Testis (tissue), 3 donors: Measurements from ENCODE around the gene JAKMIP2. TPM values are rescaled to one million over a fixed set of nuclear protein-coding genes. Genes with fewer than 3 reads are reported as not detected.
"Not testable (repeated sequence)": the region's sequence is repeated elsewhere in the genome, so short reads cannot be mapped to it uniquely, and the experiment has no call there.

ENCODE experiments used
- DNase-seq: peaks from one replicate; pipeline ENCODE4 v3.0.0-alpha.2; 2019
- H3K27ac ChIP-seq, 2 donors: fragments of 200-600 bp; sonication (generic); one replicate each; pipeline ENCODE4 v1.5.1; 2019
- H3K27me3 ChIP-seq: fragments of 200-600 bp; sonication (generic); one replicate; pipeline ENCODE4 v1.5.1; 2019
- H3K36me3 ChIP-seq: fragments of 200-600 bp; sonication (generic); one replicate; pipeline ENCODE4 v1.5.1; 2017; ENCODE audit warnings: low read depth; ENCODE audit errors: missing control alignments
- H3K4me1 ChIP-seq: fragments of 200-600 bp; sonication (generic); one replicate; pipeline ENCODE4 v1.5.1; 2019
- H3K4me3 ChIP-seq, 2 donors: fragments of 200-600 bp; sonication (generic); one replicate each; pipeline ENCODE4 v1.5.1; 2017 to 2019
- H3K9me3 ChIP-seq: fragments of 200-600 bp; sonication (generic); one replicate; pipeline ENCODE4 v1.5.1; 2017
- POLR2A ChIP-seq: fragments of 450-650 bp; IDR thresholded peaks from one replicate; pipeline ENCODE4 v1.6.1; 2017; ENCODE audit warnings: antibody characterized with exemption, mild to moderate bottlenecking, moderate library complexity
- WGBS, 2 donors: methylation state at CpG; one replicate each; pipeline ENCODE4 v1.1.5; 2018; 5-methylcytosine and 5-hydroxymethylcytosine counted together
- intact Hi-C: fragments of 100-400 bp; cut with DNase I; formaldehyde crosslinking; loops from one replicate; pipeline ENCODE4 v1.15.1; 2023; ENCODE audit warnings: low total_unique reads
- polyA plus RNA-seq: library from polyadenylated mRNA; stranded (reverse); fragments of 350-450 nt; fragmentation: Illumina TruSeq; extraction: RNeasy Lipid Tissue Mini Kit (QIAGEN cat#74804); gene quantifications from one replicate; pipeline ENCODE4 v1.2.3, GENCODE V29; 2014; ENCODE audit warnings: low read depth, low replicate concordance; ENCODE audit not compliant: insufficient read depth
- total RNA-seq, 2 donors: library from RNA; depleted of rRNA; stranded (reverse); fragments of >200 nt; gene quantifications; one replicate each; pipeline ENCODE4 v1.2.3, GENCODE V29; 2016
- TF ChIP-seq, protein P1 (sequence below), 3 experiments: fragments of 450-650 bp in 2 of 3; fragments of 200-600 bp in 1 of 3; sonication (generic) in 1 of 3; IDR thresholded peaks; one replicate each; pipeline ENCODE4 v1.5.1; 2016 to 2019; ENCODE audit warnings: antibody characterized with exemption in 3 of 3, mild to moderate bottlenecking in 2 of 3, moderate library complexity in 1 of 3

Gene JAKMIP2
- total and polyA plus RNA-seq, 3 donors from 2014 or later = 1.7 to 7.7 (median 3.4) TPM

DNA sequence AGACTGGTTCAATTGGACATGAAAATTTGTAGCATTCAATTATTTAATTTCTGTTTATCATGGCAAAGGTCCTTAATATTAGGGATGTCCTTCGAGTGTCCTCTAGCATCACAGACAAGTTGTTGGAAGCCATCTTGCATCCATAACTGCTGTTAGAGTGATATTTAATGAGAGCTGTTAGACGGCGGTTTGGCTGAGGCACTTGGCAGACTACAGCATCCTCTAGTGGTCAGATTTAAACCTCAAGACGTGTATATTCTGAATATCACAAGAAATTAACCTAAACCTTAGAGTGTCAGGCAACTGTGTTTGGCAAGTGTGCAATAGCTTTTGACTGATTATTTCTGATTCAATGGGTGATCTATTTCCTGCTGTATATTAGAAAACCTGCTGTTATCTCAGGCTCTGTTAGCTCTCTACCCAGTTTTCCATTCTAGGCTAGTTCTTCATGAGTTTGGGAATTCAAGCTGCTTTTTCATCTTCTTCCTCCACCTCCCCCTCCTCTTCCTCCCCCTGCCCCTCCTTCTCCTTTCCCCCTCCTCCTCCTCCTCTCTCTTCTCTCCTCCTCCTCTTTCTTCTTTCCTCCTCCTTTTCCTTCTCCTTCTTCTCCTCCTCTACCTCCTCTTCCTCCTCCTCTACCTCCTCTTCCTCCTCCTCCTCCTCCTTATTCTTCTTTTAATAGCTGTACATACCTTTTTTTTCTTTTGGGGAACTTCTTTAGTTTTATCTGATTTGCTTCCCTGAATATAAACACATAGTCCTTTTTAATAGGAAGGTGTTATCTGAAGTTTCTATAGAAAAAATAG, 40.4 kb upstream of the JAKMIP2 start:
- WGBS, 2 donors = 12 to 14% methylated on average over 4 of the region's 4 CpGs
- Histone ChIP-seq H3K36me3 (no peaks in the 10 kb centered on the region), H3K4me1 (no peaks in the 10 kb centered on the region), H3K27ac (no peak overlapping the region), H3K9me3 (no peaks in the 10 kb centered on the region), H3K4me3 (no peak overlapping the region), H3K27me3 (no peaks in the 10 kb centered on the region)
- intact Hi-C loops = loop anchor here (5.0 kb wide), 1 partner anchor 196 kb away; no protein-coding TSS in a partner anchor
- peak; percentile 76 for DNase-seq
- TF ChIP-seq POLR2A = no peak
- TF ChIP-seq, protein P1, sequence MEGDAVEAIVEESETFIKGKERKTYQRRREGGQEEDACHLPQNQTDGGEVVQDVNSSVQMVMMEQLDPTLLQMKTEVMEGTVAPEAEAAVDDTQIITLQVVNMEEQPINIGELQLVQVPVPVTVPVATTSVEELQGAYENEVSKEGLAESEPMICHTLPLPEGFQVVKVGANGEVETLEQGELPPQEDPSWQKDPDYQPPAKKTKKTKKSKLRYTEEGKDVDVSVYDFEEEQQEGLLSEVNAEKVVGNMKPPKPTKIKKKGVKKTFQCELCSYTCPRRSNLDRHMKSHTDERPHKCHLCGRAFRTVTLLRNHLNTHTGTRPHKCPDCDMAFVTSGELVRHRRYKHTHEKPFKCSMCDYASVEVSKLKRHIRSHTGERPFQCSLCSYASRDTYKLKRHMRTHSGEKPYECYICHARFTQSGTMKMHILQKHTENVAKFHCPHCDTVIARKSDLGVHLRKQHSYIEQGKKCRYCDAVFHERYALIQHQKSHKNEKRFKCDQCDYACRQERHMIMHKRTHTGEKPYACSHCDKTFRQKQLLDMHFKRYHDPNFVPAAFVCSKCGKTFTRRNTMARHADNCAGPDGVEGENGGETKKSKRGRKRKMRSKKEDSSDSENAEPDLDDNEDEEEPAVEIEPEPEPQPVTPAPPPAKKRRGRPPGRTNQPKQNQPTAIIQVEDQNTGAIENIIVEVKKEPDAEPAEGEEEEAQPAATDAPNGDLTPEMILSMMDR (IDR thresholded peaks at IDR 0.05) = peak; percentile 82 to 95 (median 88)

DNA sequence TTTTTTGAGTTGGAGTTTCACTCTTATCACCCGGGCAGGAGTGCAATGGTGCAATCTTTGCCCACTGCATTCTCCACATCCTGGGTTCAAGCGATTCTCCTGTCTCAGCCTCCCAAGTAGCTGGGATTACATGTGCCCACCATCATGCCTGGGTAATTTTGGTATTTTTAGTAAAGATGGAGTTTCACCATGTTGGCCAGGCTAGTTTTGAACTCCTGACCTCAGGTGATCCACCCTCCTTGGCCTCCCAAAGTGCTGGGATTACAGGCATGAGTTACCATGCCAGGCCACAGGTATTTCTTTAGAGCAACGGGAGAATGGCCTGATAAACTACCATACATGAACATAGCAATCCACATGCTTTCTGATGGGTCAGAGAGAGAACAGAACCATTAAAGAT, 39.7 kb upstream of the JAKMIP2 start:
- not testable (repeated sequence) for H3K27ac ChIP-seq, H3K36me3 ChIP-seq, H3K4me3 ChIP-seq, H3K4me1 ChIP-seq, H3K9me3 ChIP-seq, DNase-seq, H3K27me3 ChIP-seq
- WGBS, 2 donors = 93% methylated on average over 3 of the region's 3 CpGs
- intact Hi-C loops = loop anchor here (5.0 kb wide), 1 partner anchor 195 kb away; no protein-coding TSS in a partner anchor

DNA sequence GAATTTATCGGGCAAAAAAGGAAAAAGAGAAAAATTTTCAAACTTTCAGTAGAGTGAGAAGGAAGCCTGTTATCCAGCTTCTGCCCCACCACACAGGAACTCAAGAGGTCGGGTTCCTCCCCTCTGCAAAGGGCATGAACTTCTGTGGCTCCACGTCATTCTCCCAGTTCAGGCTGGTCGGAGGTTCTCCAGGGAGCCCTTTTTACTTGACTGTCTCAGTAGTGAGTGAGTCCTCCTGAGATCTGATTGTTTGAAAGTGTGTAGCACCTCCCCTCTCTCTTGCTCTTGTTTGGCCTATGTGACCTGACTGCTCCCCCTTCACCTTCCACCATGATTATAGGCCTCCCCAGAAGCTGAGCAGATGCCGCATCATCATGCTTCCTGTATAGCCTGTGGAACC, 39.2 kb upstream of the JAKMIP2 start:
- Histone ChIP-seq H3K36me3 (no peaks in the 10 kb centered on the region), H3K4me1 (no peaks in the 10 kb centered on the region), H3K9me3 (no peaks in the 10 kb centered on the region), H3K27me3 (no peaks in the 10 kb centered on the region), H3K27ac (no peak overlapping the region), H3K4me3 (no peak overlapping the region)
- intact Hi-C loops = loop anchor here (5.0 kb wide), 1 partner anchor 194 kb away; no protein-coding TSS in a partner anchor
- WGBS, 2 donors = 83 to 91% methylated on average over 5 of the region's 5 CpGs
- DNase-seq = no peak
- TF ChIP-seq, protein P1 (IDR thresholded peaks at IDR 0.05) = no peak
- TF ChIP-seq POLR2A = no peak

DNA sequence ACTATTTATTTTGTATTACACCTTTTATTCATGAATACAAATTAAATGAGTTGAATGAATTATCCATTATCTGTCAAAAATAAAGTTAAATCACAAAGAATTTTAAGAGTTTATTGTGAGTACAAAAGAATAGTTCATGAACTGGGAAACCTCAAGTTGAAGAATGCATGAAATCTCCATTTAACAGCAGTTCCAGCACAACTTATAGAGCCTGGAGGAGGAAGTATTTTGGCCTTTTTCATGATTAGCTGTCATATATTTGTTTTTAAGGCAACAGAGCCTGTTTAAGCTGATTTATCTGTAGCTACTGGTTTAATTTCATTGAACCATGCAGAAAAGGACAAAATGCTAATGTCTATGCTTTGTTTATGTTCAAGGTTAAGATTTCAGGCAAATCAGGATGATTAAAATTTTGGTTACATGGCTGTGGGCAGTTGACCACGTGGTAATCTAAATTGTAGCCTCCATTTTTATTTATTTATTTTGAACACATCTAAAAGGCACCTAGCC, 36.8 kb upstream of the JAKMIP2 start:
- Histone ChIP-seq H3K36me3 (no peaks in the 10 kb centered on the region), H3K9me3 (no peaks in the 10 kb centered on the region), H3K27ac (no peak overlapping the region), H3K27me3 (no peaks in the 10 kb centered on the region), H3K4me1 (no peaks in the 10 kb centered on the region), H3K4me3 (no peak overlapping the region)
- TF ChIP-seq POLR2A = no peak
- TF ChIP-seq, protein P1 (IDR thresholded peaks at IDR 0.05) = no peak
- intact Hi-C loops = no loop called here
- no peak for DNase-seq
- 34 to 35% methylated on average over 1 of the region's 1 CpG for WGBS, 2 donors

DNA sequence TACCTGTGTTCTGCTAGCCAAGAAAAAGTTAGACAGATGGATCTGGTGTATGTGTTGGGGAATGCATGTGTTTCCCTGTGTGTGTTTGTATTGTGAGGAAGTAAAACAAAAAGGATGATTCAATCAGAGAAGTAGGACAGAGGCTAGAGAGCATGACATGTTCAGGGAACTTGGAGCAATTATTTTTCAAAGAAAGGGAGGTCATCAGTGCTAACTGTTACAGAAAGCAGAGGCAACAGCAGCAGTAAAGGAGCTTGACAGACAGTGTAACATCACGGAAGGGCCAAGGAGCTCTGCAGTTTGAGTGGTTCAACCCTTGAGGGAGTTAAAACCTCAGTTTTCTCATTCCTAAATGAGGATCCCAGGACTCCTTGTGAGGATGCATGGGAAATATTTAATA, 35.8 kb upstream of the JAKMIP2 start:
- no peak for TF ChIP-seq POLR2A
- TF ChIP-seq, protein P1 (IDR thresholded peaks at IDR 0.05) = no peak
- Histone ChIP-seq H3K27ac (no peak overlapping the region), H3K4me3 (no peak overlapping the region), H3K4me1 (no peaks in the 10 kb centered on the region), H3K27me3 (no peaks in the 10 kb centered on the region), H3K9me3 (no peaks in the 10 kb centered on the region), H3K36me3 (no peaks in the 10 kb centered on the region)
- intact Hi-C loops = no loop called here
- no peak for DNase-seq
- WGBS, 2 donors = 59 to 80% methylated on average over 1 of the region's 1 CpG
